ENCODE data around the gene MZT1. TPM values are rescaled to one million over a fixed set of nuclear protein-coding genes. Genes with fewer than 3 reads are reported as not detected.

MZT1 gene
- total RNA-seq, 3 donors from 2014 or later: 3.0 to 7.8 (median 5.7) TPM

DNA sequence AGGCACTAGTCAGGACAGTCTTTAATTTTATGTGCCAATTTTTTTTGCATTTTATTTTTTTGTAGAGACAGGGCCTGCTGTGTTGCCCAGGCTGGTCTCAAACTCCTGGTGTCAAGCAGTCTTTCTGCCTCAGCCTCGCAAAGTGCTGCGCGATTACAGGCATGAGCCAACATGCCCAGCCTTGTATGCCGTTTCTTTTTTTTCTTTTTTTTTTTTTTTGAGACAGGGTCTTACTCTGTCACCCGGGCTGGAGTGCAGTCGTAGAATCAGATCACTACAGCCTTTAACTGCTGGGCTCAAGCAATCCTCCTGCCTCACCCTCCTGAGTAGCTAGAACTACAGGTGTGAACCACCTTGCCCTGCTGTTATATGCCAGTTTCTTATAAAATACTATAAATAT, 26.7 kb upstream of the MZT1 start:
- TF ChIP-seq, protein P1, sequence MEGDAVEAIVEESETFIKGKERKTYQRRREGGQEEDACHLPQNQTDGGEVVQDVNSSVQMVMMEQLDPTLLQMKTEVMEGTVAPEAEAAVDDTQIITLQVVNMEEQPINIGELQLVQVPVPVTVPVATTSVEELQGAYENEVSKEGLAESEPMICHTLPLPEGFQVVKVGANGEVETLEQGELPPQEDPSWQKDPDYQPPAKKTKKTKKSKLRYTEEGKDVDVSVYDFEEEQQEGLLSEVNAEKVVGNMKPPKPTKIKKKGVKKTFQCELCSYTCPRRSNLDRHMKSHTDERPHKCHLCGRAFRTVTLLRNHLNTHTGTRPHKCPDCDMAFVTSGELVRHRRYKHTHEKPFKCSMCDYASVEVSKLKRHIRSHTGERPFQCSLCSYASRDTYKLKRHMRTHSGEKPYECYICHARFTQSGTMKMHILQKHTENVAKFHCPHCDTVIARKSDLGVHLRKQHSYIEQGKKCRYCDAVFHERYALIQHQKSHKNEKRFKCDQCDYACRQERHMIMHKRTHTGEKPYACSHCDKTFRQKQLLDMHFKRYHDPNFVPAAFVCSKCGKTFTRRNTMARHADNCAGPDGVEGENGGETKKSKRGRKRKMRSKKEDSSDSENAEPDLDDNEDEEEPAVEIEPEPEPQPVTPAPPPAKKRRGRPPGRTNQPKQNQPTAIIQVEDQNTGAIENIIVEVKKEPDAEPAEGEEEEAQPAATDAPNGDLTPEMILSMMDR (IDR thresholded peaks at IDR 0.05): no peak
- Histone ChIP-seq H3K4me3 (no peak overlapping the region), H3K36me3 (ENCODE audit: low read depth) (no peaks in the 10 kb centered on the region), H3K9me3 (no peaks in the 10 kb centered on the region), H3K4me1 (ENCODE audit: low read depth) (no peaks in the 10 kb centered on the region)
- ATAC-seq (no peak), DNase-seq (no peak)
- intact Hi-C loops (cut with DNase I, micrococcal nuclease): no loop called here

DNA sequence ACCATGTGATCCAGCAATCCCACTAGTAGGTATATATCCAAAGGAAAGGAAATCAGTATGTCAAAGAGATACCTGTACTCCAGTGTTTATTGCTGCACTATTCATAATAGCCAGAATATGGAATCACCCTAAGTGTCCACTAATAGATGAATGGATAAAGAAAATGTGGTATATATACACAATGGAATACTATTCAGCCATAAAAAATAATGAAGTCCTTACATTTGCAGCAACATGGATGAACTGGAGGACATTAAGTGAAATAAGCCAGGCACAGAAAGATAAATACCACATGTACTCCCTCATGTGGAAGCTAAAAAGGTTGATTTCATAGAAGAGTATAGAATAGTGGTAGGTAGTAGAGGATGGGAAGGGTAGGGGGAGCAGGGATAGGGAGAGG, 23.8 kb upstream of the MZT1 start:
- TF ChIP-seq, protein P1 (IDR thresholded peaks at IDR 0.05): no peak
- ATAC-seq: no peak
- intact Hi-C loops (cut with DNase I, micrococcal nuclease): no loop called here
- Histone ChIP-seq H3K4me3 (no peak overlapping the region), H3K36me3 (ENCODE audit: low read depth) (no peaks in the 10 kb centered on the region), H3K4me1 (ENCODE audit: low read depth) (no peaks in the 10 kb centered on the region), H3K9me3 (no peaks in the 10 kb centered on the region)
- no peak for DNase-seq

DNA sequence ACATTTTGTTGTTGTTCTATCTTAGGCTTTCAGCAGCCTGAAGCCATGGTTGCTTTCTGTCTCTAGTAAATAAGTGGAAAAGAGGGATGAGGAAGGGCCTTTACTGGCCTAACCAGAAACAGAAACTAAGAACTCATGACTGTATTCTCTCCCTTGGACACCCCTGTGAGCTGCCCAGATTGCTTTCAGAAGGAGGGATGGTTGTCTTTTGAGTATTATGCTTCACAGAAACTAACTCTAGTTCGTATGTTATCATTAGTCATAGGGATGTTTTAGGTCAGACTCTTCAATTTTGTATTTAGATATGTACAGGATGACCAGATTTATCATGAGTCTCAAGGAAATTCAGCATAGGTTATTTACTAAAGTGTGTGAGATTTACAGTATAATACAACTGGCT, 17.8 kb upstream of the MZT1 start:
- no peak for DNase-seq
- Histone ChIP-seq H3K4me3 (no peak overlapping the region), H3K4me1 (ENCODE audit: low read depth) (no peaks in the 10 kb centered on the region), H3K9me3 (no peaks in the 10 kb centered on the region), H3K36me3 (ENCODE audit: low read depth) (no peaks in the 10 kb centered on the region)
- TF ChIP-seq, protein P1 (IDR thresholded peaks at IDR 0.05): no peak
- intact Hi-C loops (cut with DNase I, micrococcal nuclease): no loop called here
- no peak for ATAC-seq

DNA sequence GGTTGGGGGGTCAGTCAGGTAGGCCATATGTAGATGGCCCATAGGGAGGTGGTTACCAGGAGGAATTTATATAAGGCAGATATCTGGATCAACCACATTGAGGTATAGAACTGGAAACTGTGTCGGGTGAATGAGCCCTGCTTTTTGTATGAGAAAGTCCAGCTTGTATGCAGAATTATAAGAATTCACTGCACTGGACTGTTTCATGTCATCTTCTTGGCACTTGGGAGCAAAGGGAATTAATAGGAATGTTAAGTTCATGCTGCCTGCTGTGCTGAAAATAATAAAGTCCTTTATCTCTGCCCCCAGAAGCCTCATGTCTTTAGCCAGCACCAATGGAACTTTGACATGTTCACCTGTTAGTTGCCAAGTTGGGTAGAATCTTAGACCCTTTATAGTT, 12.6 kb upstream of the MZT1 start:
- no peak for DNase-seq
- no peak for ATAC-seq
- Histone ChIP-seq H3K4me3 (no peak overlapping the region), H3K4me1 (ENCODE audit: low read depth) (no peaks in the 10 kb centered on the region), H3K36me3 (ENCODE audit: low read depth) (no peaks in the 10 kb centered on the region), H3K9me3 (no peaks in the 10 kb centered on the region)
- intact Hi-C loops (cut with DNase I, micrococcal nuclease): no loop called here
- TF ChIP-seq, protein P1 (IDR thresholded peaks at IDR 0.05): no peak

DNA sequence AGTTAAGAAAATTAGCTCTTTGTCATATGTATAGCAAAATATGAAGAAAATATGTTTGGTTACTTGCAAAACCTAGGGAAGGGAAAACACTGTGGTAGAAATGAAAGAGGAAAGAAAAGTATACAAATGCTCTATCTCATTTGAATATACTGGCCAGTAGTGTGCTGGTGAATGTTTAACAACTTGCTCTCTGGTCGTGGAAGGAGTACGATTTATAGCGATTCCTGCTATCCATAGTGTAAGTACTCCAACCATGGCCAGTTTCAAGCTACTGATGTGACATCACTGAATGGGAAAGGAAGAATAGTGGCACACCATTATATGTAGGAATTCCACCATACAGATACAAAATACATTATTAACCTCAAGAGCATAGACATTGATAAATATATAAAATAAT, 9.6 kb upstream of the MZT1 start:
- DNase-seq (peak in 1 of 3 donors; percentile 19), ATAC-seq (peak; percentile 87)
- intact Hi-C loops (cut with DNase I, micrococcal nuclease): no loop called here
- Histone ChIP-seq H3K36me3 (ENCODE audit: low read depth) (no peaks in the 10 kb centered on the region), H3K4me3 (no peak overlapping the region), H3K4me1 (ENCODE audit: low read depth) (no peaks in the 10 kb centered on the region), H3K9me3 (no peaks in the 10 kb centered on the region)
- TF ChIP-seq, protein P1 (IDR thresholded peaks at IDR 0.05): no peak

DNA sequence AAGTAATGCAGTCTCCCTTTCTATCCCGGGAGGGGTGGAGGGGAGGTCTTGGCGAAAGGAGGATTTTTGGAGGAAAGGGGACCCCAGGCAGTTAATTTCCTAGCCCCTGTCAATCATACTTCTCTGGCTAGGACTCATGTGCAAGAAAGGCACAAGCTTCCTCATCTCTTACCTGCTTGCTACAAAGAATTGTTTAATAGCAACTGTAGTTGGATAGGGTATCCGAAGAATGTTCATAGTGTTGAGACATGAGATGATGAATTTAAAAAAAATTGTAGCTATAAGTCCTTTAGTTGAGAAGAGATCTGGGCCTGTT, 819 bp upstream of the MZT1 start:
- DNase-seq: no peak

More for the DNA sequence above, 819 bp upstream of the MZT1 start:
- Histone ChIP-seq H3K36me3 (ENCODE audit: low read depth) (no peaks in the 10 kb centered on the region), H3K4me3 (peak overlapping the region; percentile 71), H3K4me1 (ENCODE audit: low read depth) (peaks cover 20% of the 10 kb centered on the region), H3K9me3 (no peaks in the 10 kb centered on the region)
- no peak for ATAC-seq
- intact Hi-C loops (cut with DNase I, micrococcal nuclease): no loop called here
- TF ChIP-seq, protein P1 (IDR thresholded peaks at IDR 0.05): no peak

All from mucosa of descending colon (tissue), 3 donors.